Mesothelial cell of epicardium (in vitro differentiated cells): ENCODE measurements around the gene POLR2M. TPM values are rescaled to one million over a fixed set of nuclear protein-coding genes. Genes with fewer than 3 reads are reported as not detected.

Source experiments
- DNase-seq, 2 experiments: peaks; one replicate each; pipeline ENCODE4 v3.0.0; 2021; ENCODE audit warnings: low spot score in 2 of 2; ENCODE audit not compliant: unreplicated experiment in 2 of 2
- H3K27ac Mint-ChIP-seq: 2 replicates; pipeline ENCODE4 v1.8.0; 2021; ENCODE audit warnings: mixed read lengths
- H3K27me3 Mint-ChIP-seq: 2 replicates; pipeline ENCODE4 v1.8.0; 2021; ENCODE audit warnings: low read depth, mixed read lengths
- H3K36me3 Mint-ChIP-seq: 2 replicates; pipeline ENCODE4 v1.8.0; 2021; ENCODE audit warnings: mixed read lengths
- H3K4me1 Mint-ChIP-seq: 2 replicates; pipeline ENCODE4 v1.8.0; 2021; ENCODE audit warnings: mixed read lengths
- H3K4me3 Mint-ChIP-seq: 2 replicates; pipeline ENCODE4 v1.8.0; 2021; ENCODE audit warnings: mild to moderate bottlenecking, moderate library complexity, mixed read lengths
- H3K9me3 Mint-ChIP-seq: 2 replicates; pipeline ENCODE4 v1.8.0; 2021; ENCODE audit warnings: mixed read lengths
- CTCF ChIP-seq: fragments of 200-600 bp; sonication (generic); IDR thresholded peaks from one replicate; pipeline ENCODE4 v1.5.0; 2021; ENCODE audit warnings: antibody characterized with exemption; ENCODE audit not compliant: unreplicated experiment
- total RNA-seq: library from RNA; stranded (reverse); gene quantifications from 3 replicates; pipeline ENCODE4 v1.2.1, GENCODE V29; 2021

POLR2M gene
- total RNA-seq, 1 donor from 2014 or later: 109 TPM

- no peak overlapping the region for H3K4me3 Mint-ChIP-seq
- peaks cover 8% of the 10 kb centered on the region for H3K9me3 Mint-ChIP-seq
- no peak for TF ChIP-seq CTCF
- H3K27me3 Mint-ChIP-seq: no peaks in the 10 kb centered on the region
- DNase-seq: no peak
- H3K4me1 Mint-ChIP-seq: peaks cover 57% of the 10 kb centered on the region
- peaks cover 5% of the 10 kb centered on the region for H3K36me3 Mint-ChIP-seq
- H3K27ac Mint-ChIP-seq: no peak overlapping the region
Observed at GRCh38 chr15:57736591-57736990, 30.1 kb downstream of the POLR2M start.

GRCh38 chr15:57738734-57739237 is 32.3 kb downstream of the POLR2M start:
- peaks cover 8% of the 10 kb centered on the region for H3K9me3 Mint-ChIP-seq
- peak overlapping the region; percentile 41 for H3K27ac Mint-ChIP-seq
- no peaks in the 10 kb centered on the region for H3K27me3 Mint-ChIP-seq
- no peak for DNase-seq
- peaks cover 5% of the 10 kb centered on the region for H3K36me3 Mint-ChIP-seq
- no peak overlapping the region for H3K4me3 Mint-ChIP-seq
- TF ChIP-seq CTCF: no peak
- peaks cover 47% of the 10 kb centered on the region for H3K4me1 Mint-ChIP-seq

- peaks cover 5% of the 10 kb centered on the region for H3K36me3 Mint-ChIP-seq
- H3K9me3 Mint-ChIP-seq: peaks cover 8% of the 10 kb centered on the region
- H3K27me3 Mint-ChIP-seq: peaks cover 2% of the 10 kb centered on the region
- no peak for TF ChIP-seq CTCF
- H3K27ac Mint-ChIP-seq: no peak overlapping the region
- DNase-seq: no peak
- peaks cover 35% of the 10 kb centered on the region for H3K4me1 Mint-ChIP-seq
- H3K4me3 Mint-ChIP-seq: no peak overlapping the region
Observed at GRCh38 chr15:57740048-57740447, 33.5 kb downstream of the POLR2M start.

GRCh38 chr15:57741089-57741488 is 34.6 kb downstream of the POLR2M start:
- H3K9me3 Mint-ChIP-seq: peaks cover 8% of the 10 kb centered on the region
- no peak for TF ChIP-seq CTCF
- H3K4me3 Mint-ChIP-seq: no peak overlapping the region
- peaks cover 5% of the 10 kb centered on the region for H3K36me3 Mint-ChIP-seq
- H3K27ac Mint-ChIP-seq: no peak overlapping the region
- peaks cover 26% of the 10 kb centered on the region for H3K4me1 Mint-ChIP-seq
- no peak for DNase-seq
- H3K27me3 Mint-ChIP-seq: peaks cover 2% of the 10 kb centered on the region

GRCh38 chr15:57743424-57743823 is 36.9 kb downstream of the POLR2M start:
- Mint-ChIP-seq H3K36me3 (no peaks in the 10 kb centered on the region), H3K4me1 (peaks cover 43% of the 10 kb centered on the region), H3K27ac (no peak overlapping the region), H3K4me3 (no peak overlapping the region), H3K27me3 (peaks cover 9% of the 10 kb centered on the region), H3K9me3 (no peaks in the 10 kb centered on the region)
- TF ChIP-seq CTCF: no peak
- DNase-seq: no peak

- TF ChIP-seq CTCF: no peak
- no peaks in the 10 kb centered on the region for H3K36me3 Mint-ChIP-seq
- H3K4me1 Mint-ChIP-seq: peaks cover 24% of the 10 kb centered on the region
- no peak overlapping the region for H3K4me3 Mint-ChIP-seq
- DNase-seq: no peak
- peaks cover 17% of the 10 kb centered on the region for H3K27me3 Mint-ChIP-seq
- H3K27ac Mint-ChIP-seq: peak overlapping the region; percentile 50
- no peaks in the 10 kb centered on the region for H3K9me3 Mint-ChIP-seq
Observed at GRCh38 chr15:57746786-57747185, 40.3 kb downstream of the POLR2M start.
